ENCODE results near the gene UGT2A3.
A peak's percentile ranks its signal among the peaks of the same experiment; 100 is the strongest.

DNA sequence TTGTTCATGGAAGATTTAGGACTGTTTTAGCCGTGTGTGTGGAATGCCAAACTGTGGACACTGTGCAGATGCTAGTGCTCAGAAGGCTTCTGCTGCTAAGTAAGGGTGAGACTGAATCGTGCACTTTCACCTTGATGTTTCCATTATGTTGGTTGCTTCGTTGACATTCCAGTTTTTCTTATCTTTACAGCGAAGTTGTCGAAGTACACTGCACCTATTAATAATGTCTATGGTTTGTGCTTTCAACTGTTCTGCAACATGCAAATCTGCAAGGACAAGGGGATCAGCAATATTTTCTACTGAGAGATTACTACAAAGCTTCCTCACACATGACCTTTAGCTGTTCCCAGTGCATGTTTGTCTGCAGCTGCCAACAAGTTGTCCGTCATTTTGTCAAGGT lies 67.7 kb downstream of the UGT2A3 start:
- TF ChIP-seq, protein P1, sequence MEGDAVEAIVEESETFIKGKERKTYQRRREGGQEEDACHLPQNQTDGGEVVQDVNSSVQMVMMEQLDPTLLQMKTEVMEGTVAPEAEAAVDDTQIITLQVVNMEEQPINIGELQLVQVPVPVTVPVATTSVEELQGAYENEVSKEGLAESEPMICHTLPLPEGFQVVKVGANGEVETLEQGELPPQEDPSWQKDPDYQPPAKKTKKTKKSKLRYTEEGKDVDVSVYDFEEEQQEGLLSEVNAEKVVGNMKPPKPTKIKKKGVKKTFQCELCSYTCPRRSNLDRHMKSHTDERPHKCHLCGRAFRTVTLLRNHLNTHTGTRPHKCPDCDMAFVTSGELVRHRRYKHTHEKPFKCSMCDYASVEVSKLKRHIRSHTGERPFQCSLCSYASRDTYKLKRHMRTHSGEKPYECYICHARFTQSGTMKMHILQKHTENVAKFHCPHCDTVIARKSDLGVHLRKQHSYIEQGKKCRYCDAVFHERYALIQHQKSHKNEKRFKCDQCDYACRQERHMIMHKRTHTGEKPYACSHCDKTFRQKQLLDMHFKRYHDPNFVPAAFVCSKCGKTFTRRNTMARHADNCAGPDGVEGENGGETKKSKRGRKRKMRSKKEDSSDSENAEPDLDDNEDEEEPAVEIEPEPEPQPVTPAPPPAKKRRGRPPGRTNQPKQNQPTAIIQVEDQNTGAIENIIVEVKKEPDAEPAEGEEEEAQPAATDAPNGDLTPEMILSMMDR (IDR thresholded peaks at IDR 0.05; ENCODE audit: low read depth, low read length, missing input control) = no peak
- TF ChIP-seq, protein P2, sequence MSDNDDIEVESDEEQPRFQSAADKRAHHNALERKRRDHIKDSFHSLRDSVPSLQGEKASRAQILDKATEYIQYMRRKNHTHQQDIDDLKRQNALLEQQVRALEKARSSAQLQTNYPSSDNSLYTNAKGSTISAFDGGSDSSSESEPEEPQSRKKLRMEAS (IDR thresholded peaks at IDR 0.05) = peak; percentile 26
- TF ChIP-seq TAF1 (conservative IDR thresholded peaks at IDR 0.05) (no peak), RXRA (IDR thresholded peaks at IDR 0.05) (peak in 1 of 2 donors; percentile 34), RAD21 (IDR thresholded peaks at IDR 0.05) (no peak)
- TF ChIP-seq, protein P3, sequence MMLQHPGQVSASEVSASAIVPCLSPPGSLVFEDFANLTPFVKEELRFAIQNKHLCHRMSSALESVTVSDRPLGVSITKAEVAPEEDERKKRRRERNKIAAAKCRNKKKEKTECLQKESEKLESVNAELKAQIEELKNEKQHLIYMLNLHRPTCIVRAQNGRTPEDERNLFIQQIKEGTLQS (IDR thresholded peaks at IDR 0.05) = no peak
- TF ChIP-seq, protein P4, sequence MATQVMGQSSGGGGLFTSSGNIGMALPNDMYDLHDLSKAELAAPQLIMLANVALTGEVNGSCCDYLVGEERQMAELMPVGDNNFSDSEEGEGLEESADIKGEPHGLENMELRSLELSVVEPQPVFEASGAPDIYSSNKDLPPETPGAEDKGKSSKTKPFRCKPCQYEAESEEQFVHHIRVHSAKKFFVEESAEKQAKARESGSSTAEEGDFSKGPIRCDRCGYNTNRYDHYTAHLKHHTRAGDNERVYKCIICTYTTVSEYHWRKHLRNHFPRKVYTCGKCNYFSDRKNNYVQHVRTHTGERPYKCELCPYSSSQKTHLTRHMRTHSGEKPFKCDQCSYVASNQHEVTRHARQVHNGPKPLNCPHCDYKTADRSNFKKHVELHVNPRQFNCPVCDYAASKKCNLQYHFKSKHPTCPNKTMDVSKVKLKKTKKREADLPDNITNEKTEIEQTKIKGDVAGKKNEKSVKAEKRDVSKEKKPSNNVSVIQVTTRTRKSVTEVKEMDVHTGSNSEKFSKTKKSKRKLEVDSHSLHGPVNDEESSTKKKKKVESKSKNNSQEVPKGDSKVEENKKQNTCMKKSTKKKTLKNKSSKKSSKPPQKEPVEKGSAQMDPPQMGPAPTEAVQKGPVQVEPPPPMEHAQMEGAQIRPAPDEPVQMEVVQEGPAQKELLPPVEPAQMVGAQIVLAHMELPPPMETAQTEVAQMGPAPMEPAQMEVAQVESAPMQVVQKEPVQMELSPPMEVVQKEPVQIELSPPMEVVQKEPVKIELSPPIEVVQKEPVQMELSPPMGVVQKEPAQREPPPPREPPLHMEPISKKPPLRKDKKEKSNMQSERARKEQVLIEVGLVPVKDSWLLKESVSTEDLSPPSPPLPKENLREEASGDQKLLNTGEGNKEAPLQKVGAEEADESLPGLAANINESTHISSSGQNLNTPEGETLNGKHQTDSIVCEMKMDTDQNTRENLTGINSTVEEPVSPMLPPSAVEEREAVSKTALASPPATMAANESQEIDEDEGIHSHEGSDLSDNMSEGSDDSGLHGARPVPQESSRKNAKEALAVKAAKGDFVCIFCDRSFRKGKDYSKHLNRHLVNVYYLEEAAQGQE (IDR thresholded peaks at IDR 0.05) = no peak
